ENCODE data around the gene HMMR. TPM values are rescaled to one million over a fixed set of nuclear protein-coding genes. Genes with fewer than 3 reads are reported as not detected.
"Not testable (repeated sequence)": the region's sequence is repeated elsewhere in the genome, so short reads cannot be mapped to it uniquely, and the experiment has no call there.

The HMMR gene, protein sequence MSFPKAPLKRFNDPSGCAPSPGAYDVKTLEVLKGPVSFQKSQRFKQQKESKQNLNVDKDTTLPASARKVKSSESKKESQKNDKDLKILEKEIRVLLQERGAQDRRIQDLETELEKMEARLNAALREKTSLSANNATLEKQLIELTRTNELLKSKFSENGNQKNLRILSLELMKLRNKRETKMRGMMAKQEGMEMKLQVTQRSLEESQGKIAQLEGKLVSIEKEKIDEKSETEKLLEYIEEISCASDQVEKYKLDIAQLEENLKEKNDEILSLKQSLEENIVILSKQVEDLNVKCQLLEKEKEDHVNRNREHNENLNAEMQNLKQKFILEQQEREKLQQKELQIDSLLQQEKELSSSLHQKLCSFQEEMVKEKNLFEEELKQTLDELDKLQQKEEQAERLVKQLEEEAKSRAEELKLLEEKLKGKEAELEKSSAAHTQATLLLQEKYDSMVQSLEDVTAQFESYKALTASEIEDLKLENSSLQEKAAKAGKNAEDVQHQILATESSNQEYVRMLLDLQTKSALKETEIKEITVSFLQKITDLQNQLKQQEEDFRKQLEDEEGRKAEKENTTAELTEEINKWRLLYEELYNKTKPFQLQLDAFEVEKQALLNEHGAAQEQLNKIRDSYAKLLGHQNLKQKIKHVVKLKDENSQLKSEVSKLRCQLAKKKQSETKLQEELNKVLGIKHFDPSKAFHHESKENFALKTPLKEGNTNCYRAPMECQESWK
- polyA plus RNA-seq (2013, experiment 1 of 2): 82.4 TPM
- 76.0 TPM for polyA plus RNA-seq (2013, experiment 2 of 2)

- Histone ChIP-seq H2BK5ac (ENCODE audit: low read length) (peak within 1 kb of the TSS; percentile 95), H3K23ac (ENCODE audit: low read depth, low read length, poor library complexity) (peak within 1 kb of the TSS; percentile 96), H3K4me2 (ENCODE audit: insufficient read depth, low read length, poor library complexity, severe bottlenecking) (peak within 1 kb of the TSS; percentile 81), H4K8ac (ENCODE audit: low read depth, low read length) (peak within 1 kb of the TSS; percentile 92), H3K9ac (ENCODE audit: low read depth, low read length, poor library complexity) (peak within 1 kb of the TSS; percentile 87), H3K4ac (ENCODE audit: low read length) (no peak within 1 kb of the TSS), H2AK5ac (ENCODE audit: low read depth, low read length) (peak within 1 kb of the TSS; percentile 6), H3K4me1 (ENCODE audit: control insufficient read depth in 2 of 2, insufficient read depth in 1 of 2, low read depth in 1 of 2, low read length in 2 of 2) (no peaks in the 10 kb centered on the region), H3K27ac (replicated peaks; ENCODE audit: low read length) (peak within 1 kb of the TSS; percentile 99), H4K91ac (ENCODE audit: low read depth, low read length, poor library complexity) (no peak within 1 kb of the TSS), H3K36me3 (replicated peaks in 1 of 2; ENCODE audit: control insufficient read depth in 2 of 2, insufficient read depth in 2 of 2, low read length in 2 of 2) (peaks cover 5 to 40% of the 10 kb centered on the region in 2 donors), H3K79me1 (ENCODE audit: low read depth, low read length) (no peaks in the 10 kb centered on the region), H3K18ac (ENCODE audit: low read length) (peak within 1 kb of the TSS; percentile 98), H3K14ac (ENCODE audit: low read length) (no peak within 1 kb of the TSS), H2AFZ (ENCODE audit: low read length) (peak within 1 kb of the TSS; percentile 83), H3K27me3 (ENCODE audit: control insufficient read depth in 3 of 3, insufficient read depth in 3 of 3, low read depth in 1 of 3, low read length in 3 of 3) (no peaks in the 10 kb centered on the region), H2BK15ac (ENCODE audit: low read length) (no peak within 1 kb of the TSS), H2BK12ac (ENCODE audit: low read length) (no peak within 1 kb of the TSS), H2BK120ac (ENCODE audit: low read depth, low read length) (no peak within 1 kb of the TSS), H3K9me3 (replicated peaks in 1 of 2; ENCODE audit: control insufficient read depth in 2 of 2, insufficient read depth in 1 of 2, low read depth in 1 of 2, low read length in 2 of 2) (peaks cover 0 to 3% of the 10 kb centered on the region in 2 donors), H3K4me3 (ENCODE audit: low read length in 2 of 2) (peak within 1 kb of the TSS; percentile 72 to 95)
- WGBS, 2 donors (ENCODE audit: extremely low coverage in 2 of 2, insufficient read length in 2 of 2, insufficient replicate concordance in 1 of 2): no CpG with 5 or more reads among the region's 23 CpGs
- no peak for DNase-seq (ENCODE audit: low spot score)
These were observed at the start of gene HMMR for GRCh38 chr5:163460562-163461171. Gene HMMR, plus strand, starts transcription at chr5:163460632. Its CDS starts 61 bp downstream, at chr5:163460693.

- not testable (repeated sequence) for H3K4me3 ChIP-seq (ENCODE audit: low read length in 2 of 2); DNase-seq (ENCODE audit: low spot score)
These were observed 44.8 kb upstream of the HMMR start for GRCh38 chr5:163415673-163416072.

DNA sequence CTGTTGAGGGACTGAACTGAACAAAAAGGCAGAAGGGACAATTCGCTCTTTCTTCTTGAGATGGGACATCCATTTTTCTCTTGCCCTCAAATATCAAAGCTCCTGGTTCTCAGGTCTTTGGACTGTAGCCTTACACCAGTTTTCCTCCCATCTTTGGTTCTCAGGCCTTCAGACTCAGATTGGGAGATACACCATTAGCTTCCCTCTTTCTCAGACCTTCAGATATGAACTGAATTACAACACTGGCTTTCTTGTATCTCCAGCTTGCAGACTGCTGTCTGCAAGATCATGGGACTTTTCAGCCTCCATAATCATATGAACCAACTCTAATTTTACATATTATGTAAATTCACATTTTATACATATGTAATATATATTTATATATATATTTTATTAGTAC is 35.6 kb upstream of the HMMR start:
- Histone ChIP-seq H3K14ac (ENCODE audit: low read length) (no peak overlapping the region), H4K91ac (ENCODE audit: low read depth, low read length, poor library complexity) (no peak overlapping the region), H3K27ac (replicated peaks; ENCODE audit: low read length) (no peak overlapping the region), H3K4me3 (ENCODE audit: low read length in 2 of 2) (no peak overlapping the region), H3K4me1 (ENCODE audit: control insufficient read depth in 2 of 2, insufficient read depth in 1 of 2, low read depth in 1 of 2, low read length in 2 of 2) (no peaks in the 10 kb centered on the region), H3K4ac (ENCODE audit: low read length) (no peak overlapping the region), H4K8ac (ENCODE audit: low read depth, low read length) (no peak overlapping the region), H3K27me3 (ENCODE audit: control insufficient read depth in 3 of 3, insufficient read depth in 3 of 3, low read depth in 1 of 3, low read length in 3 of 3) (no peaks in the 10 kb centered on the region), H2BK5ac (ENCODE audit: low read length) (no peak overlapping the region), H3K23ac (ENCODE audit: low read depth, low read length, poor library complexity) (no peak overlapping the region), H2AFZ (ENCODE audit: low read length) (no peak overlapping the region), H2BK15ac (ENCODE audit: low read length) (no peak overlapping the region), H3K4me2 (ENCODE audit: insufficient read depth, low read length, poor library complexity, severe bottlenecking) (no peak overlapping the region), H3K18ac (ENCODE audit: low read length) (no peak overlapping the region), H2BK120ac (ENCODE audit: low read depth, low read length) (no peak overlapping the region), H2BK12ac (ENCODE audit: low read length) (no peak overlapping the region), H3K36me3 (replicated peaks in 1 of 2; ENCODE audit: control insufficient read depth in 2 of 2, insufficient read depth in 2 of 2, low read length in 2 of 2) (no peaks in the 10 kb centered on the region), H2AK5ac (ENCODE audit: low read depth, low read length) (no peak overlapping the region), H3K79me1 (ENCODE audit: low read depth, low read length) (no peaks in the 10 kb centered on the region), H3K9me3 (replicated peaks in 1 of 2; ENCODE audit: control insufficient read depth in 2 of 2, insufficient read depth in 1 of 2, low read depth in 1 of 2, low read length in 2 of 2) (no peaks in the 10 kb centered on the region), H3K9ac (ENCODE audit: low read depth, low read length, poor library complexity) (no peak overlapping the region)
- no CpG with 5 or more reads among the region's 1 CpG for WGBS, 2 donors (ENCODE audit: extremely low coverage in 2 of 2, insufficient read length in 2 of 2, insufficient replicate concordance in 1 of 2)
- no peak for DNase-seq (ENCODE audit: low spot score)

More at GRCh38 chr5:163415673-163416072, 44.8 kb upstream of the HMMR start:
- H3K14ac ChIP-seq (ENCODE audit: low read length); H2BK120ac ChIP-seq (ENCODE audit: low read depth, low read length); H2BK15ac ChIP-seq (ENCODE audit: low read length); H3K27ac ChIP-seq (replicated peaks; ENCODE audit: low read length); H3K9me3 ChIP-seq (replicated peaks in 1 of 2; ENCODE audit: control insufficient read depth in 2 of 2, insufficient read depth in 1 of 2, low read depth in 1 of 2, low read length in 2 of 2); H3K4ac ChIP-seq (ENCODE audit: low read length); H3K23ac ChIP-seq (ENCODE audit: low read depth, low read length, poor library complexity); H4K91ac ChIP-seq (ENCODE audit: low read depth, low read length, poor library complexity); H3K4me1 ChIP-seq (ENCODE audit: control insufficient read depth in 2 of 2, insufficient read depth in 1 of 2, low read depth in 1 of 2, low read length in 2 of 2); H2AFZ ChIP-seq (ENCODE audit: low read length); H4K8ac ChIP-seq (ENCODE audit: low read depth, low read length); H3K79me1 ChIP-seq (ENCODE audit: low read depth, low read length); H3K36me3 ChIP-seq (replicated peaks in 1 of 2; ENCODE audit: control insufficient read depth in 2 of 2, insufficient read depth in 2 of 2, low read length in 2 of 2); H3K9ac ChIP-seq (ENCODE audit: low read depth, low read length, poor library complexity); H2AK5ac ChIP-seq (ENCODE audit: low read depth, low read length); H2BK5ac ChIP-seq (ENCODE audit: low read length); H3K18ac ChIP-seq (ENCODE audit: low read length); H3K27me3 ChIP-seq (ENCODE audit: control insufficient read depth in 3 of 3, insufficient read depth in 3 of 3, low read depth in 1 of 3, low read length in 3 of 3); H2BK12ac ChIP-seq (ENCODE audit: low read length): not testable (repeated sequence)
- WGBS, 2 donors (ENCODE audit: extremely low coverage in 2 of 2, insufficient read length in 2 of 2, insufficient replicate concordance in 1 of 2): no CpG with 5 or more reads among the region's 15 CpGs
- peak overlapping the region; percentile 31 for H3K4me2 ChIP-seq (ENCODE audit: insufficient read depth, low read length, poor library complexity, severe bottlenecking)

- WGBS, 2 donors (ENCODE audit: extremely low coverage in 2 of 2, insufficient read length in 2 of 2, insufficient replicate concordance in 1 of 2): no CpG with 5 or more reads among the region's 4 CpGs
- H2BK120ac ChIP-seq (ENCODE audit: low read depth, low read length); H2BK5ac ChIP-seq (ENCODE audit: low read length): not testable (repeated sequence)
These were observed 34.3 kb upstream of the HMMR start for GRCh38 chr5:163426128-163426527.

More at GRCh38 chr5:163426128-163426527, 34.3 kb upstream of the HMMR start:
- H3K4me1 ChIP-seq (ENCODE audit: control insufficient read depth in 2 of 2, insufficient read depth in 1 of 2, low read depth in 1 of 2, low read length in 2 of 2); H3K14ac ChIP-seq (ENCODE audit: low read length); H3K9me3 ChIP-seq (replicated peaks in 1 of 2; ENCODE audit: control insufficient read depth in 2 of 2, insufficient read depth in 1 of 2, low read depth in 1 of 2, low read length in 2 of 2); H3K23ac ChIP-seq (ENCODE audit: low read depth, low read length, poor library complexity); H4K8ac ChIP-seq (ENCODE audit: low read depth, low read length); H4K91ac ChIP-seq (ENCODE audit: low read depth, low read length, poor library complexity); H3K9ac ChIP-seq (ENCODE audit: low read depth, low read length, poor library complexity); H2BK12ac ChIP-seq (ENCODE audit: low read length); H3K4me2 ChIP-seq (ENCODE audit: insufficient read depth, low read length, poor library complexity, severe bottlenecking); H2AFZ ChIP-seq (ENCODE audit: low read length); H2AK5ac ChIP-seq (ENCODE audit: low read depth, low read length); H3K27ac ChIP-seq (replicated peaks; ENCODE audit: low read length); H3K18ac ChIP-seq (ENCODE audit: low read length); H3K4me3 ChIP-seq (ENCODE audit: low read length in 2 of 2); H3K4ac ChIP-seq (ENCODE audit: low read length); DNase-seq (ENCODE audit: low spot score); H3K79me1 ChIP-seq (ENCODE audit: low read depth, low read length); H2BK15ac ChIP-seq (ENCODE audit: low read length); H3K36me3 ChIP-seq (replicated peaks in 1 of 2; ENCODE audit: control insufficient read depth in 2 of 2, insufficient read depth in 2 of 2, low read length in 2 of 2); H3K27me3 ChIP-seq (ENCODE audit: control insufficient read depth in 3 of 3, insufficient read depth in 3 of 3, low read depth in 1 of 3, low read length in 3 of 3): not testable (repeated sequence)
